Psoas muscle (tissue), 8 donors: ENCODE measurements around the gene ASCC3. TPM values are rescaled to one million over a fixed set of nuclear protein-coding genes. Genes with fewer than 3 reads are reported as not detected.
"Not testable (repeated sequence)": the region's sequence is repeated elsewhere in the genome, so short reads cannot be mapped to it uniquely, and the experiment has no call there.

Experiments
- ATAC-seq, 4 donors: fragments of 200-7000 bp; cut with Tn5 transposase; one replicate each; pipeline ENCODE4 v1.9.1; 2020; ENCODE audit warnings: moderate library complexity in 3 of 4, mild to moderate bottlenecking in 2 of 4
- DNase-seq, 2 donors: peaks; one replicate each; pipeline ENCODE4 v3.0.0-alpha.2; 2020
- H3K27ac ChIP-seq: fragments of 200-600 bp; one replicate; pipeline ENCODE4 v1.8.0; 2022
- H3K27me3 ChIP-seq, 3 donors: fragments of 200-600 bp in 1 of 3; one replicate each; pipeline versions ENCODE4 v1.6.1 to v1.8.0; 2013 to 2022; ENCODE audit warnings: low read length in 2 of 3, mild to moderate bottlenecking in 2 of 3, moderate library complexity in 1 of 3; ENCODE audit not compliant: insufficient read depth in 3 of 3
- H3K36me3 ChIP-seq, 2 donors: fragments of 200-600 bp in 1 of 2; one replicate each; pipeline versions ENCODE4 v1.6.1 to v1.8.0; 2013 to 2022; ENCODE audit warnings: low read depth in 1 of 2, mild to moderate bottlenecking in 1 of 2, moderate library complexity in 1 of 2; ENCODE audit not compliant: insufficient read depth in 1 of 2
- H3K4me1 ChIP-seq: fragments of 200-600 bp; one replicate; pipeline ENCODE4 v1.8.0; 2022
- H3K4me3 ChIP-seq: fragments of 200-600 bp; one replicate; pipeline ENCODE4 v1.8.0; 2022; ENCODE audit warnings: mild to moderate bottlenecking
- H3K9me3 ChIP-seq: fragments of 200-600 bp; one replicate; pipeline ENCODE4 v1.8.0; 2022
- CTCF ChIP-seq: fragments of 200-600 bp; IDR thresholded peaks from one replicate; pipeline ENCODE4 v1.8.0; 2022; ENCODE audit warnings: antibody characterized with exemption
- WGBS, 3 donors: extraction: QIAGEN DNeasy Blood & Tissue Kit; methylation state at CpG; one replicate each; pipeline versions ENCODE4 v1.1.6 to v1.1.7; 2013; 5-methylcytosine and 5-hydroxymethylcytosine counted together
- intact Hi-C, 2 donors: fragments of 100-400 bp; cut with DNase I; formaldehyde crosslinking; loops; one replicate each; pipeline versions ENCODE4 v1.11.0 to v1.14.2; 2022
- polyA plus RNA-seq, 3 donors: library from polyadenylated mRNA; stranded (reverse); fragments of 200-250 nt; gene quantifications; one replicate each; pipeline ENCODE4 v1.2.3, GENCODE V29; 2013
- total RNA-seq, 4 donors: library from RNA; stranded (reverse); fragmentation: NEBNext Ultra II Directional in 2 of 4; extraction: Animal tissue kit (Norgen Biotek cat#: 25700) in 2 of 4; gene quantifications; one replicate each; pipeline versions ENCODE4 v1.2.1 to v1.2.4, GENCODE V29; 2021 to 2023
- donor health status: healthy with polysubstance abuse.
- donor health status: DM: no; HTN: no; CAD: no; lungs with moderate emphysema.
- donor health status: Bipolar disorder and iron deficiency.
- donor health status: healthy.
- donor health status: DM: yes; HTN: yes; CAD: no.
- donor health status: DM: no; HTN: no; CAD: no.
- donor health status: DM: no; HTN: no; CAD: no.
- donor health status: DM: yes; HTN: yes; CAD: no.

ASCC3 gene
- total and polyA plus RNA-seq, 7 donors: 5.1 to 17.9 (median 11.2) TPM

- intact Hi-C loops: loop anchor here (5.0 to 10.0 kb wide), 2 partner anchors 173 to 541 kb away; no protein-coding TSS in a partner anchor
- H3K4me1 ChIP-seq: no peaks in the 10 kb centered on the region
- DNase-seq (no peak), ATAC-seq (no peak)
- WGBS, 3 donors: 80 to 84% (median 82%) methylated on average over 2 of the region's 2 CpGs
- no peaks in the 10 kb centered on the region for H3K9me3 ChIP-seq
- no peak overlapping the region for H3K27ac ChIP-seq
- TF ChIP-seq CTCF: peak; percentile 56
- peaks cover 0 to 5% of the 10 kb centered on the region in 2 donors for H3K36me3 ChIP-seq
- H3K4me3 ChIP-seq: no peak overlapping the region
- H3K27me3 ChIP-seq: no peaks in the 10 kb centered on the region
Observed at GRCh38 chr6:100657678-100658330, 223.3 kb downstream of the ASCC3 start.

- peaks cover 0 to 62% of the 10 kb centered on the region in 2 donors for H3K36me3 ChIP-seq
- H3K27me3 ChIP-seq, H3K9me3 ChIP-seq, intact Hi-C loops, ATAC-seq, H3K27ac ChIP-seq, DNase-seq, H3K4me3 ChIP-seq, H3K4me1 ChIP-seq: not testable (repeated sequence)
- WGBS, 3 donors: 98 to 99% (median 98%) methylated on average over 3 of the region's 3 CpGs
Observed at GRCh38 chr6:100641147-100641546, 240.0 kb downstream of the ASCC3 start.

- 85 to 86% (median 85%) methylated on average over 10 of the region's 10 CpGs for WGBS, 3 donors
- Histone ChIP-seq H3K27me3 (no peaks in the 10 kb centered on the region), H3K4me1 (no peaks in the 10 kb centered on the region), H3K36me3 (peaks cover 0 to 41% of the 10 kb centered on the region in 2 donors), H3K27ac (no peak overlapping the region), H3K9me3 (no peaks in the 10 kb centered on the region), H3K4me3 (no peak overlapping the region)
- DNase-seq (no peak), ATAC-seq (no peak)
- TF ChIP-seq CTCF: no peak
- intact Hi-C loops: no loop called here
Observed at GRCh38 chr6:100633096-100633777, 247.9 kb downstream of the ASCC3 start.

DNA sequence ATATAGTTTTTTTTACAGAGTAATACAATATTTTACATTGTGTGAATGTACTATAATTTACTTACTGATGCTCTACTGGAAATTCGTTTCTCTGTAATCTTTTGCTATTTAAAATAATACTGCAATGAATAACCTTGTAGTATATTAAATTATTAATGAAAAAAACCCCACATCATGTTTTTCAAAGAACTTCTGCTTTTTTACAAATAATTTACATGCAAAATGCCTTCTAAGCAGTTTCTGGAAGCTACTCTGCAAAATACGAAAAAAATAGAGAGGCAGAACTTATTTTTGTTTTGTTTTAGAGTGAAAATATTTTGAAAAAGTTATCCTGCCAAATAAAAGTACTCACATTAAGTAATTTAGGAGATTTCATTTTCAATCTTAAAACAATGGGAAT is 250.6 kb downstream of the ASCC3 start:
- ATAC-seq: no peak
- no peak for TF ChIP-seq CTCF
- H3K27ac ChIP-seq: no peak overlapping the region
- H3K4me3 ChIP-seq: no peak overlapping the region
- H3K36me3 ChIP-seq: peaks cover 0 to 33% of the 10 kb centered on the region in 2 donors
- H3K9me3 ChIP-seq: no peaks in the 10 kb centered on the region
- no peak for DNase-seq
- intact Hi-C loops: no loop called here
- H3K27me3 ChIP-seq: no peaks in the 10 kb centered on the region
- no peaks in the 10 kb centered on the region for H3K4me1 ChIP-seq
- 80 to 91% (median 91%) methylated on average over 2 of the region's 2 CpGs for WGBS, 3 donors

GRCh38 chr6:100627911-100628758 is 253.0 kb downstream of the ASCC3 start:
- Histone ChIP-seq H3K36me3 (peaks cover 0 to 42% of the 10 kb centered on the region in 2 donors), H3K27me3 (no peaks in the 10 kb centered on the region), H3K9me3 (no peaks in the 10 kb centered on the region), H3K27ac (no peak overlapping the region), H3K4me1 (no peaks in the 10 kb centered on the region), H3K4me3 (no peak overlapping the region)
- TF ChIP-seq CTCF: no peak
- intact Hi-C loops: no loop called here
- WGBS, 3 donors: 92 to 96% (median 95%) methylated on average over 3 of the region's 3 CpGs
- ATAC-seq: no peak
- no peak for DNase-seq
